Measurements from ENCODE around the gene ZNF746.
A peak's percentile ranks its signal among the peaks of the same experiment; 100 is the strongest.

ZNF746 gene

DNA sequence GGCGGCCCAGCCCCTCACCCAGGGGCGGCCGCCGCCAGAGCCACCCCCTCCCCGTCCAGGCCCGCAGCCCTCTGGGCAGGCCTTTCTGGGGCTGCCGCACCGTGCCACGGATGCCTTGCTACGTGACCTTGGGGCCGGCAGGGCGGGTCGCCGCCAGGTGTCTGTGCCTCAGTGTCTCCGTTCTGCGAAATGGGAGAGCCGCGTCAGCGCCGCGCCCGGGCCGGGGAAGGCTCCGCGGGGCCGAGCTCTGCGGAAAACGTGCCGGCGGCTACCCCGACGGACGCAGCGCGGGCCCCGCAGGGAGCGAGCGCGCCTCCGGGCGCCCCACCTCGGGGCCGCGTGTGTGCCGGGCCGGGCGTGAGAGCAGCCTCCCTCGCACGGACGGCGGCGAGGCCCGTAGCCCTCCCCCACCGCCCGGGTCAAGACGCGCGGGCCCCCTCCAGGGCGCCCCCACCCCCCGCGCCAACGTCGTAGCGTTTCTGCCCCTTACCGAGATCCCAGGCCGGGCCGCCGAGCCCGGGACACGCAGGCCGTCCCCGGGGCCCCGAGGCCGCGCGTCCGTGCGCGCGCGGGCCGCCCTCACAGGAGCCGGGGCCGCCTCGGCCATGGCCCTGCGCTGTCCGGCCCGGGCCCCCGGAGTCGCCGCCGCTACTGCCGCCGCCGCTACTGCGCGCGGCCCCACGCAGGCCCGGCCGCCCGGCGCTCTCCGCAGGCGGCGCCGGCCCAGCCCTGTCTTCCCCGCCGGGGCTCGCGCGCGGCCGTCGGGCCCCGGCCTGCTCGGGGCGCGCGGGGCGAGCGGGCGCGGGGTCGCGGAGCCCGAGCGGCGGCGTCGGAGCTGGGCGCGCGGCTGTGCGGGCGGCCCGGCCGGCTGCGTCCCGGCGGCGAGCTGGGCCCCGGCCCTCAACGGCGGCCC lies 37.8 kb downstream of the ZNF746 start:
- peak overlapping the region; percentile 56 for H3K4me3 ChIP-seq (ENCODE audit: low read depth, low read length)
- TF ChIP-seq, protein P1, sequence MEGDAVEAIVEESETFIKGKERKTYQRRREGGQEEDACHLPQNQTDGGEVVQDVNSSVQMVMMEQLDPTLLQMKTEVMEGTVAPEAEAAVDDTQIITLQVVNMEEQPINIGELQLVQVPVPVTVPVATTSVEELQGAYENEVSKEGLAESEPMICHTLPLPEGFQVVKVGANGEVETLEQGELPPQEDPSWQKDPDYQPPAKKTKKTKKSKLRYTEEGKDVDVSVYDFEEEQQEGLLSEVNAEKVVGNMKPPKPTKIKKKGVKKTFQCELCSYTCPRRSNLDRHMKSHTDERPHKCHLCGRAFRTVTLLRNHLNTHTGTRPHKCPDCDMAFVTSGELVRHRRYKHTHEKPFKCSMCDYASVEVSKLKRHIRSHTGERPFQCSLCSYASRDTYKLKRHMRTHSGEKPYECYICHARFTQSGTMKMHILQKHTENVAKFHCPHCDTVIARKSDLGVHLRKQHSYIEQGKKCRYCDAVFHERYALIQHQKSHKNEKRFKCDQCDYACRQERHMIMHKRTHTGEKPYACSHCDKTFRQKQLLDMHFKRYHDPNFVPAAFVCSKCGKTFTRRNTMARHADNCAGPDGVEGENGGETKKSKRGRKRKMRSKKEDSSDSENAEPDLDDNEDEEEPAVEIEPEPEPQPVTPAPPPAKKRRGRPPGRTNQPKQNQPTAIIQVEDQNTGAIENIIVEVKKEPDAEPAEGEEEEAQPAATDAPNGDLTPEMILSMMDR (IDR thresholded peaks at IDR 0.05; ENCODE audit: insufficient read depth, low read depth, low read length, missing control alignments) = no peak
- peak; percentile 48 for DNase-seq (ENCODE audit: low read depth)

- no peak for DNase-seq (ENCODE audit: low read depth)
- H3K4me3 ChIP-seq (ENCODE audit: low read depth, low read length) = peak overlapping the region; percentile 56
- TF ChIP-seq, protein P1 (IDR thresholded peaks at IDR 0.05; ENCODE audit: insufficient read depth, low read depth, low read length, missing control alignments) = no peak
These were observed 38.4 kb downstream of the ZNF746 start for GRCh38 chr7:149459201-149459539.

GRCh38 chr7:149458235-149458634 lies 39.4 kb downstream of the ZNF746 start:
- TF ChIP-seq, protein P1 (IDR thresholded peaks at IDR 0.05; ENCODE audit: insufficient read depth, low read depth, low read length, missing control alignments) = no peak
- DNase-seq (ENCODE audit: low read depth) = no peak
- no peak overlapping the region for H3K4me3 ChIP-seq (ENCODE audit: low read depth, low read length)

- no peak for DNase-seq (ENCODE audit: low read depth)
- H3K4me3 ChIP-seq (ENCODE audit: low read depth, low read length) = no peak overlapping the region
- TF ChIP-seq, protein P1 (IDR thresholded peaks at IDR 0.05; ENCODE audit: insufficient read depth, low read depth, low read length, missing control alignments) = no peak
These were observed 39.8 kb downstream of the ZNF746 start for GRCh38 chr7:149457766-149458165.

- no peak overlapping the region for H3K4me3 ChIP-seq (ENCODE audit: low read depth, low read length)
- no peak for DNase-seq (ENCODE audit: low read depth)
- TF ChIP-seq, protein P1 (IDR thresholded peaks at IDR 0.05; ENCODE audit: insufficient read depth, low read depth, low read length, missing control alignments) = no peak
These were observed 40.8 kb downstream of the ZNF746 start for GRCh38 chr7:149456506-149457421.

- DNase-seq (ENCODE audit: low read depth) = no peak
- TF ChIP-seq, protein P1 (IDR thresholded peaks at IDR 0.05; ENCODE audit: insufficient read depth, low read depth, low read length, missing control alignments) = no peak
- H3K4me3 ChIP-seq (ENCODE audit: low read depth, low read length) = no peak overlapping the region
These were observed 42.2 kb downstream of the ZNF746 start for GRCh38 chr7:149455175-149455950.
